Heart left ventricle (tissue), 16 donors: ENCODE results near the gene LSM2. TPM values are rescaled to one million over a fixed set of nuclear protein-coding genes. Genes with fewer than 3 reads are reported as not detected.
"Not testable (repeated sequence)": the region's sequence is repeated elsewhere in the genome, so short reads cannot be mapped to it uniquely, and the experiment has no call there.

Source experiments
- ATAC-seq, 4 donors: fragments of 200-7000 bp; cut with Tn5 transposase; one replicate each; pipeline ENCODE4 v1.9.1; 2020 to 2022; ENCODE audit warnings: moderate library complexity in 4 of 4, mild to moderate bottlenecking in 3 of 4, moderate number of reproducible peaks in 1 of 4
- DNase-seq, 5 donors: peaks; one replicate each; pipeline ENCODE4 v3.0.0-alpha.2; 2020
- H3K27ac ChIP-seq, 12 donors: fragments of 200-600 bp; sonication (generic) in 4 of 12; one replicate each; pipeline versions ENCODE4 v1.5.0 to v1.8.0; 2016 to 2022; ENCODE audit warnings: mild to moderate bottlenecking in 2 of 12
- H3K27me3 ChIP-seq, 9 donors: fragments of 200-600 bp; sonication (generic) in 2 of 9; one replicate each; pipeline versions ENCODE4 v1.5.1 to v1.8.0; 2016 to 2022; ENCODE audit warnings: mild to moderate bottlenecking in 3 of 9
- H3K36me3 ChIP-seq, 9 donors: fragments of 200-600 bp; sonication (generic) in 2 of 9; one replicate each; pipeline versions ENCODE4 v1.5.0 to v1.8.0; 2018 to 2022; ENCODE audit warnings: mild to moderate bottlenecking in 2 of 9
- H3K4me1 ChIP-seq, 12 donors: fragments of 200-600 bp; sonication (generic) in 4 of 12; one replicate each; pipeline versions ENCODE4 v1.5.0 to v1.8.0; 2016 to 2022; ENCODE audit warnings: mild to moderate bottlenecking in 3 of 12
- H3K4me3 ChIP-seq, 12 donors: fragments of 200-600 bp; sonication (generic) in 4 of 12; one replicate each; pipeline versions ENCODE4 v1.5.0 to v1.8.0; 2017 to 2022; ENCODE audit warnings: mild to moderate bottlenecking in 9 of 12, moderate library complexity in 4 of 12
- H3K9me3 ChIP-seq, 12 donors: fragments of 200-600 bp; sonication (generic) in 4 of 12; one replicate each; pipeline versions ENCODE4 v1.5.0 to v1.8.0; 2016 to 2022; ENCODE audit warnings: mild to moderate bottlenecking in 1 of 12
- CTCF ChIP-seq, 12 donors: fragments of 200-600 bp; sonication (generic) in 4 of 12; IDR thresholded peaks; one replicate each; pipeline versions ENCODE4 v1.5.0 to v1.8.0; 2018 to 2022; ENCODE audit warnings: antibody characterized with exemption in 12 of 12, mild to moderate bottlenecking in 5 of 12
- POLR2A ChIP-seq, 2 donors: fragments of 450-650 bp; IDR thresholded peaks; one replicate each; pipeline ENCODE4 v1.6.1; 2017; ENCODE audit warnings: antibody characterized with exemption in 2 of 2, mild to moderate bottlenecking in 2 of 2, moderate library complexity in 2 of 2
- WGBS, 4 donors: extraction: QIAGEN DNeasy Blood & Tissue Kit in 2 of 4; methylation state at CpG; one replicate each; pipeline versions ENCODE4 v1.1.5 to v1.1.7; 2013 to 2018; 5-methylcytosine and 5-hydroxymethylcytosine counted together
- intact Hi-C, 10 donors: fragments of 100-400 bp; cut with DNase I; formaldehyde crosslinking; loops; one replicate each; pipeline versions ENCODE4 v1.11.1 to v1.14.2; 2022
- polyA plus RNA-seq, 2 donors: library from polyadenylated mRNA; stranded (reverse); fragments of 200-250 nt; gene quantifications; one replicate each; pipeline ENCODE4 v1.2.3, GENCODE V29; 2013
- total RNA-seq, 9 donors: library from RNA; depleted of rRNA in 2 of 9; stranded (reverse); fragments of >200 nt in 2 of 9; fragmentation: NEBNext Ultra II Directional in 3 of 9; extraction: Animal tissue kit (Norgen Biotek cat#: 25700) in 3 of 9; gene quantifications; one replicate each; pipeline versions ENCODE4 v1.1.0 to v1.2.4, GENCODE V29; 2016 to 2023
- donor health status: ischemic (EF 13 %, LVEDD 7.1; RV severe dilation, severe dysfunction).
- donor health status: healthy with polysubstance abuse.
- donor health status: DM: no; HTN: yes; CAD: no.
- donor health status: DM: no; HTN: no; CAD: no.
- donor health status: ischemic (EF 25% LVEDD 6.9; RV normal size, moderate dysfunction).
- donor health status: ischemic (EF 25% LVEDD 5.7; RV mildly dilated, moderate dysfunction).
- donor health status: healthy.
- donor health status: DM: yes; HTN: yes; CAD: no.
- donor health status: ischemic (EF 35%, LVEDD 5.7; RV mildly dilated, moderate dysfunction).
- donor health status: nonischemic (EF 11% LVEDD 7.7; RV severe dilation, severe dysfunction).
- donor health status: DM: yes; HTN: yes; CAD: no.
- donor health status: PGD.
- donor health status: ischemic (EF 29% LVEDD 5.4; RV normal size, mild dysfunction).
- donor health status: nonischemic (EF 23%, LVEDD 6.1; RV moderate dilation, normal function).

The LSM2 gene
- total and polyA plus RNA-seq, 11 donors: 22.9 to 64.7 (median 26.6) TPM

- TF ChIP-seq POLR2A (IDR thresholded peaks at IDR 0.05) (no peak), CTCF (IDR thresholded peaks at IDR 0.05) (no peak)
- no peak for ATAC-seq
- intact Hi-C loops: loop anchor here in 2 of 10 donors (5.0 kb wide), 2 partner anchors 76 to 81 kb away; partner anchors contain the start of gene CLIC1 (in 1 of the 2)
- no peaks in the 10 kb centered on the region for H3K27me3 ChIP-seq
- peaks cover 0 to 27% (median 16%) of the 10 kb centered on the region in 12 donors for H3K4me1 ChIP-seq
- no peak for DNase-seq
- peak overlapping the region in 11 of 12 donors; percentile 91 to 100 (median 99) for H3K27ac ChIP-seq
- peaks cover 0 to 4% (median 0%) of the 10 kb centered on the region in 9 donors for H3K36me3 ChIP-seq
- WGBS, 4 donors: 96 to 97% (median 97%) methylated on average over 7 of the region's 7 CpGs
- H3K9me3 ChIP-seq: no peaks in the 10 kb centered on the region
- peak overlapping the region in 7 of 12 donors; percentile 60 to 76 (median 71) for H3K4me3 ChIP-seq
These were observed 6.7 kb upstream of the LSM2 start for GRCh38 chr6:31813465-31813849.

GRCh38 chr6:31811645-31812044 is 4.9 kb upstream of the LSM2 start:
- H3K36me3 ChIP-seq: peaks cover 0 to 4% (median 0%) of the 10 kb centered on the region in 9 donors
- H3K9me3 ChIP-seq: no peaks in the 10 kb centered on the region
- no peak overlapping the region for H3K4me3 ChIP-seq
- TF ChIP-seq POLR2A (IDR thresholded peaks at IDR 0.05): no peak
- TF ChIP-seq CTCF (IDR thresholded peaks at IDR 0.05): no peak
- WGBS, 4 donors: 94 to 97% (median 95%) methylated on average over 12 of the region's 12 CpGs
- no peak for ATAC-seq
- intact Hi-C loops: loop anchor here in 2 of 10 donors (5.0 kb wide), 2 partner anchors 74 to 79 kb away; partner anchors contain the start of gene CLIC1 (in 1 of the 2)
- no peak for DNase-seq
- no peaks in the 10 kb centered on the region for H3K27me3 ChIP-seq
- peaks cover 0 to 22% (median 15%) of the 10 kb centered on the region in 12 donors for H3K4me1 ChIP-seq
- H3K27ac ChIP-seq: no peak overlapping the region

- intact Hi-C loops, H3K27ac ChIP-seq, H3K9me3 ChIP-seq, DNase-seq, H3K27me3 ChIP-seq, ATAC-seq, H3K36me3 ChIP-seq, H3K4me3 ChIP-seq: not testable (repeated sequence)
- peaks cover 0 to 32% (median 19%) of the 10 kb centered on the region in 12 donors for H3K4me1 ChIP-seq
- WGBS, 4 donors: 93 to 96% (median 94%) methylated on average over 10 of the region's 10 CpGs
These were observed 1.8 kb upstream of the LSM2 start for GRCh38 chr6:31808599-31808998.

GRCh38 chr6:31805939-31806469 is 762 bp downstream of the LSM2 start:
- Histone ChIP-seq H3K9me3 (no peaks in the 10 kb centered on the region), H3K27me3 (no peaks in the 10 kb centered on the region), H3K4me1 (peaks cover 0 to 26% (median 14%) of the 10 kb centered on the region in 12 donors), H3K4me3 (peak overlapping the region; percentile 40 to 90 (median 66)), H3K27ac (peak overlapping the region; percentile 11 to 97 (median 93)), H3K36me3 (peaks cover 0 to 33% (median 22%) of the 10 kb centered on the region in 9 donors)
- ATAC-seq (peak in 1 of 4 donors; percentile 16), DNase-seq (no peak)
- intact Hi-C loops: no loop called here
- 16 to 18% (median 16%) methylated on average over 7 of the region's 7 CpGs for WGBS, 4 donors
- TF ChIP-seq CTCF (IDR thresholded peaks at IDR 0.05) (no peak), POLR2A (IDR thresholded peaks at IDR 0.05) (no peak)

- H3K27me3 ChIP-seq, DNase-seq, ATAC-seq, H3K27ac ChIP-seq, intact Hi-C loops, H3K9me3 ChIP-seq, H3K4me3 ChIP-seq: not testable (repeated sequence)
- Histone ChIP-seq H3K4me1 (peaks cover under 1 to 22% (median 9%) of the 10 kb centered on the region in 12 donors), H3K36me3 (peaks cover 0 to 52% (median 24%) of the 10 kb centered on the region in 9 donors)
- 91 to 97% (median 93%) methylated on average over 8 of the region's 8 CpGs for WGBS, 4 donors
These were observed 5.5 kb downstream of the LSM2 start for GRCh38 chr6:31801031-31801927.
